ENCODE results near the gene SNRNP200.

The SNRNP200 gene

GRCh38 chr2:96291751-96292150 lies 13.6 kb downstream of the SNRNP200 start:
- H3K27ac ChIP-seq = no peak overlapping the region
- no peak for DNase-seq (ENCODE audit: low spot score)
- TF ChIP-seq, protein P1, sequence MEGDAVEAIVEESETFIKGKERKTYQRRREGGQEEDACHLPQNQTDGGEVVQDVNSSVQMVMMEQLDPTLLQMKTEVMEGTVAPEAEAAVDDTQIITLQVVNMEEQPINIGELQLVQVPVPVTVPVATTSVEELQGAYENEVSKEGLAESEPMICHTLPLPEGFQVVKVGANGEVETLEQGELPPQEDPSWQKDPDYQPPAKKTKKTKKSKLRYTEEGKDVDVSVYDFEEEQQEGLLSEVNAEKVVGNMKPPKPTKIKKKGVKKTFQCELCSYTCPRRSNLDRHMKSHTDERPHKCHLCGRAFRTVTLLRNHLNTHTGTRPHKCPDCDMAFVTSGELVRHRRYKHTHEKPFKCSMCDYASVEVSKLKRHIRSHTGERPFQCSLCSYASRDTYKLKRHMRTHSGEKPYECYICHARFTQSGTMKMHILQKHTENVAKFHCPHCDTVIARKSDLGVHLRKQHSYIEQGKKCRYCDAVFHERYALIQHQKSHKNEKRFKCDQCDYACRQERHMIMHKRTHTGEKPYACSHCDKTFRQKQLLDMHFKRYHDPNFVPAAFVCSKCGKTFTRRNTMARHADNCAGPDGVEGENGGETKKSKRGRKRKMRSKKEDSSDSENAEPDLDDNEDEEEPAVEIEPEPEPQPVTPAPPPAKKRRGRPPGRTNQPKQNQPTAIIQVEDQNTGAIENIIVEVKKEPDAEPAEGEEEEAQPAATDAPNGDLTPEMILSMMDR (conservative IDR thresholded peaks at IDR 0.05; ENCODE audit: low read depth) = no peak
- CTCF ChIA-PET = interaction anchor here (0.5 to 1.3 kb wide), 2 partner anchors 12 to 23 kb away, joined by 3 to 4 read pairs; no protein-coding TSS in a partner anchor
- POLR2A ChIA-PET (ENCODE audit: low non-redundant PET) = interaction anchor here (0.6 kb wide), 1 partner anchor 22 kb away, joined by 3 read pairs; no protein-coding TSS in a partner anchor

- no peak overlapping the region for H3K27ac ChIP-seq
- POLR2A ChIA-PET (ENCODE audit: low non-redundant PET) = no interaction called here
- DNase-seq (ENCODE audit: low spot score) = no peak
- CTCF ChIA-PET = interaction anchor here (0.6 kb wide), 1 partner anchor 265 kb away, joined by 4 read pairs; no protein-coding TSS in a partner anchor
- TF ChIP-seq, protein P1 (conservative IDR thresholded peaks at IDR 0.05; ENCODE audit: low read depth) = no peak
These were observed 18.0 kb downstream of the SNRNP200 start for GRCh38 chr2:96287273-96287856.

- ChIA-PET POLR2A (ENCODE audit: low non-redundant PET) (no interaction called here), CTCF (no interaction called here)
- no peak for DNase-seq (ENCODE audit: low spot score)
- TF ChIP-seq, protein P1 (conservative IDR thresholded peaks at IDR 0.05; ENCODE audit: low read depth) = no peak
- H3K27ac ChIP-seq = no peak overlapping the region
These were observed 28.4 kb downstream of the SNRNP200 start for GRCh38 chr2:96276787-96277499.

GRCh38 chr2:96274355-96275056 lies 30.8 kb downstream of the SNRNP200 start:
- H3K27ac ChIP-seq = peak overlapping the region; percentile 57
- no peak for DNase-seq (ENCODE audit: low spot score)
- POLR2A ChIA-PET (ENCODE audit: low non-redundant PET) = no interaction called here
- CTCF ChIA-PET = interaction anchor here (0.5 to 0.7 kb wide), 3 partner anchors 21 to 960 kb away, joined by 4 to 6 read pairs (median 4); partner anchors contain the start of gene NEURL3
- TF ChIP-seq, protein P1 (conservative IDR thresholded peaks at IDR 0.05; ENCODE audit: low read depth) = no peak

- H3K27ac ChIP-seq = no peak overlapping the region; the same call in 1 of the 2 replicates
- ChIA-PET POLR2A (ENCODE audit: low non-redundant PET) (interaction anchor here (0.8 kb wide), 1 partner anchor 10 kb away, joined by 4 read pairs; no protein-coding TSS in a partner anchor), CTCF (interaction anchor here (0.6 kb wide), 2 partner anchors 21 to 959 kb away, joined by 3 to 6 read pairs; no protein-coding TSS in a partner anchor)
- no peak for DNase-seq (ENCODE audit: low spot score)
- TF ChIP-seq, protein P1 (conservative IDR thresholded peaks at IDR 0.05; ENCODE audit: low read depth) = no peak
These were observed 31.6 kb downstream of the SNRNP200 start for GRCh38 chr2:96273763-96274162.

DNA sequence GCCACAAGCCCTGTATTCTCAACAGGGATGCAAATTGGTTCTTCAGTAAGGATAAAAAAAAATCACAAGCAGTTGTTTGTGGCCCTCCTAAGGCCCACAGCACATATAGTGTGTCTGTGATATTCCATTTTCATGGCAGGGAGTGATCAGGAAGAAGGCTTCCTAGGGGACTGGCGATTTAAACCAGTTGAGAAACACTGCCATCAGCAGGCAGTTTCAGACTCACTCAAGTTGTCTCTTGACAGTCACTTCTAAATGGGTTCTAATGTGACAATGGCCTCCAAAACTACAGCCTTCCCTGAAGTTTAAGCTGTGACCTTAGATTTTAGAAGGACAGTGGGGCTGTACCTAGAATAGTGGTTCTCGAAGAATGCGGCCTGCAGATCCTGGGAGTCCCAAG lies 33.4 kb downstream of the SNRNP200 start:
- CTCF ChIA-PET = no interaction called here
- H3K27ac ChIP-seq = no peak overlapping the region
- POLR2A ChIA-PET (ENCODE audit: low non-redundant PET) = no interaction called here
- no peak for DNase-seq (ENCODE audit: low spot score)
- TF ChIP-seq, protein P1 (conservative IDR thresholded peaks at IDR 0.05; ENCODE audit: low read depth) = no peak
